H9 (cell line): ENCODE data around the gene IGLL5. TPM values are rescaled to one million over a fixed set of nuclear protein-coding genes. Genes with fewer than 3 reads are reported as not detected.

Source experiments
- DNase-seq: peaks from one replicate; pipeline ENCODE4 v3.0.0-alpha.2; 2017
- H2AFZ ChIP-seq: one replicate; pipeline ENCODE4 v1.6.1; 2013; ENCODE audit warnings: mild to moderate bottlenecking, low read length, control low read depth, moderate library complexity
- H2AK5ac ChIP-seq: 2 replicates; pipeline ENCODE4 v1.6.1; 2013; ENCODE audit warnings: low read length, control low read depth, mixed read lengths; ENCODE audit not compliant: insufficient read length
- H2BK120ac ChIP-seq: one replicate; pipeline ENCODE4 v1.6.1; 2013; ENCODE audit warnings: low read depth, mild to moderate bottlenecking, low read length, control low read depth, inconsistent platforms; ENCODE audit not compliant: poor library complexity, severe bottlenecking
- H2BK12ac ChIP-seq: 2 replicates; pipeline ENCODE4 v1.6.1; 2013; ENCODE audit warnings: low read length, control low read depth, mixed read lengths, low read depth; ENCODE audit not compliant: insufficient read length
- H2BK15ac ChIP-seq: 2 replicates; pipeline ENCODE4 v1.6.1; 2013; ENCODE audit warnings: low read depth, low read length, control low read depth
- H2BK20ac ChIP-seq: one replicate; pipeline ENCODE4 v1.6.1; 2013; ENCODE audit warnings: low read depth, mild to moderate bottlenecking, low read length, control low read depth, inconsistent platforms; ENCODE audit not compliant: poor library complexity, severe bottlenecking
- H2BK5ac ChIP-seq: 2 replicates; pipeline ENCODE4 v1.6.1; 2013; ENCODE audit warnings: low read length, control low read depth, mixed read lengths; ENCODE audit not compliant: insufficient read length
- H3K14ac ChIP-seq: 2 replicates; pipeline ENCODE4 v1.6.1; 2013; ENCODE audit warnings: low read length, control low read depth; ENCODE audit not compliant: insufficient read depth
- H3K18ac ChIP-seq: 2 replicates; pipeline ENCODE4 v1.6.1; 2013; ENCODE audit warnings: low read depth, mild to moderate bottlenecking, mixed read lengths, low read length, control low read depth; ENCODE audit not compliant: insufficient read length
- H3K23ac ChIP-seq: 2 replicates; pipeline ENCODE4 v1.6.1; 2013; ENCODE audit warnings: low read length, control low read depth, mixed read lengths, low read depth; ENCODE audit not compliant: insufficient read length
- H3K23me2 ChIP-seq: 2 replicates; pipeline ENCODE4 v1.6.1; 2013; ENCODE audit warnings: low read depth, mild to moderate bottlenecking, mixed read lengths, low read length, control low read depth; ENCODE audit not compliant: insufficient read length, poor library complexity, severe bottlenecking
- H3K27ac ChIP-seq: 2 replicates; pipeline ENCODE4 v1.5.1; 2013; ENCODE audit warnings: low read length, control low read depth, mixed read lengths, low read depth; ENCODE audit not compliant: insufficient read length
- H3K27me3 ChIP-seq: 2 replicates; pipeline ENCODE4 v1.6.1; 2013; ENCODE audit warnings: low read length, control low read depth, inconsistent platforms; ENCODE audit not compliant: insufficient read depth
- H3K4ac ChIP-seq: 2 replicates; pipeline ENCODE4 v1.6.1; 2013; ENCODE audit warnings: low read depth, mild to moderate bottlenecking, control low read depth, inconsistent platforms, low read length, moderate library complexity
- H3K4me1 ChIP-seq: 2 replicates; pipeline ENCODE4 v1.6.1; 2013; ENCODE audit warnings: low read length, control low read depth, inconsistent platforms; ENCODE audit not compliant: insufficient read depth
- H3K4me2 ChIP-seq: 2 replicates; pipeline ENCODE4 v1.6.1; 2013; ENCODE audit warnings: low read length, control low read depth, mixed read lengths; ENCODE audit not compliant: insufficient read length, insufficient read depth
- H3K56ac ChIP-seq: 2 replicates; pipeline ENCODE4 v1.6.1; 2013; ENCODE audit warnings: low read depth, mild to moderate bottlenecking, mixed read lengths, low read length, control low read depth; ENCODE audit not compliant: insufficient read length
- H3K79me1 ChIP-seq: 2 replicates; pipeline ENCODE4 v1.6.1; 2013; ENCODE audit warnings: low read depth, mild to moderate bottlenecking, moderate library complexity, low read length, control low read depth, inconsistent platforms; ENCODE audit not compliant: insufficient read depth, poor library complexity, severe bottlenecking
- H3K79me2 ChIP-seq: 2 replicates; pipeline ENCODE4 v1.6.1; 2013; ENCODE audit warnings: low read length, control low read depth, inconsistent platforms; ENCODE audit not compliant: insufficient read depth
- H3K9ac ChIP-seq: 2 replicates; pipeline ENCODE4 v1.6.1; 2013; ENCODE audit warnings: low read length, control low read depth, mixed read lengths; ENCODE audit not compliant: insufficient read length; ENCODE audit errors: extremely low read depth
- H3K9me3 ChIP-seq: one replicate; pipeline ENCODE4 v1.6.1; 2013; ENCODE audit warnings: low read depth, low read length, inconsistent platforms; ENCODE audit not compliant: control insufficient read depth
- H3T11ph ChIP-seq: one replicate; pipeline ENCODE4 v1.6.1; 2013; ENCODE audit warnings: mild to moderate bottlenecking, low read length, control low read depth, inconsistent platforms
- H4K20me1 ChIP-seq: one replicate; pipeline ENCODE4 v1.6.1; 2013; ENCODE audit not compliant: control insufficient read depth, insufficient read length, insufficient read depth
- H4K5ac ChIP-seq: 2 replicates; pipeline ENCODE4 v1.6.1; 2013; ENCODE audit warnings: low read depth, mild to moderate bottlenecking, mixed read lengths, low read length, control low read depth; ENCODE audit not compliant: insufficient read length
- H4K8ac ChIP-seq: replicated peaks from 2 replicates; pipeline ENCODE4 v1.6.1; 2013; ENCODE audit warnings: low read length, control low read depth, mixed read lengths, low read depth; ENCODE audit not compliant: insufficient read length
- H4K91ac ChIP-seq: 2 replicates; pipeline ENCODE4 v1.6.1; 2013; ENCODE audit warnings: low read depth, mild to moderate bottlenecking, moderate library complexity, mixed read lengths, low read length, control low read depth; ENCODE audit not compliant: insufficient read length
- H3K27ac Mint-ChIP-seq, 3 experiments: 2 replicates in 2 of 3; 3 replicates in 1 of 3; pipeline ENCODE4 v1.8.0; 2020 to 2021; ENCODE audit warnings: mixed read lengths in 3 of 3, mild to moderate bottlenecking in 1 of 3, moderate library complexity in 1 of 3
- H3K27me3 Mint-ChIP-seq: 2 replicates; pipeline ENCODE4 v1.8.0; 2021; ENCODE audit warnings: low read depth, mild to moderate bottlenecking, moderate library complexity, mixed read lengths
- H3K36me3 Mint-ChIP-seq, 3 experiments: 2 replicates in 2 of 3; 3 replicates in 1 of 3; pipeline ENCODE4 v1.8.0; 2020 to 2021; ENCODE audit warnings: low read depth in 3 of 3, mixed read lengths in 3 of 3; ENCODE audit not compliant: insufficient read depth in 1 of 3
- H3K4me1 Mint-ChIP-seq, 2 experiments: 2 replicates each; pipeline ENCODE4 v1.8.0; 2020; ENCODE audit warnings: mixed read lengths in 2 of 2
- H3K4me3 Mint-ChIP-seq, 2 experiments: 2 replicates in 1 of 2; 3 replicates in 1 of 2; pipeline ENCODE4 v1.8.0; 2020 to 2021; ENCODE audit warnings: mild to moderate bottlenecking in 2 of 2, mixed read lengths in 2 of 2, moderate library complexity in 1 of 2
- H3K9me3 Mint-ChIP-seq, 2 experiments: 2 replicates in 1 of 2; 3 replicates in 1 of 2; pipeline ENCODE4 v1.8.0; 2020; ENCODE audit warnings: mild to moderate bottlenecking in 2 of 2, mixed read lengths in 2 of 2, moderate library complexity in 1 of 2
- CTCF ChIP-seq: fragments of 200-600 bp; sonication (generic); conservative IDR thresholded peaks from 3 replicates; pipeline ENCODE4 v1.8.0; 2021; ENCODE audit warnings: antibody characterized with exemption, mild to moderate bottlenecking
- WGBS: extraction: QIAGEN DNeasy Blood & Tissue Kit; methylation state at CpG from one replicate; pipeline ENCODE4 v1.1.7; 2013; ENCODE audit warnings: missing lambda C conversion rate, low lambda C conversion rate, mixed read lengths; ENCODE audit not compliant: insufficient read length; ENCODE audit errors: extremely low coverage; 5-methylcytosine and 5-hydroxymethylcytosine counted together
- total RNA-seq: library from RNA; stranded (reverse); gene quantifications from 2 replicates; pipeline ENCODE4 v1.2.1, GENCODE V29; 2021

Gene IGLL5
- total RNA-seq, 1 experiment from 2014 or later = not detected

- H3K4me1 Mint-ChIP-seq = no peaks in the 10 kb centered on the region
- Histone ChIP-seq H3K23ac (no peak overlapping the region), H2AK5ac (no peak overlapping the region), H3K4ac (no peak overlapping the region), H3K79me2 (no peaks in the 10 kb centered on the region), H4K91ac (no peak overlapping the region), H2BK12ac (no peak overlapping the region), H3K27ac (no peak overlapping the region), H3T11ph (no peak overlapping the region), H3K4me1 (no peaks in the 10 kb centered on the region), H3K27me3 (peaks cover 4% of the 10 kb centered on the region; the same call in 1 of the 2 replicates), H2AFZ (no peak overlapping the region), H3K56ac (no peak overlapping the region), H4K8ac (no peak overlapping the region), H3K23me2 (no peaks in the 10 kb centered on the region), H2BK5ac (no peak overlapping the region), H4K20me1 (no peaks in the 10 kb centered on the region), H2BK15ac (no peak overlapping the region), H3K79me1 (no peaks in the 10 kb centered on the region), H2BK120ac (no peak overlapping the region), H3K18ac (no peak overlapping the region), H3K9me3 (no peaks in the 10 kb centered on the region), H3K14ac (no peak overlapping the region), H4K5ac (no peak overlapping the region), H3K4me2 (no peak overlapping the region), H3K9ac (no peak overlapping the region), H2BK20ac (no peak overlapping the region)
- no CpG with 5 or more reads among the region's 6 CpGs for WGBS
- DNase-seq = peak; percentile 61
- H3K9me3 Mint-ChIP-seq = no peaks in the 10 kb centered on the region
- TF ChIP-seq CTCF = no peak
- H3K27me3 Mint-ChIP-seq = peaks cover 97% of the 10 kb centered on the region
- no peaks in the 10 kb centered on the region for H3K36me3 Mint-ChIP-seq
- no peak overlapping the region for H3K4me3 Mint-ChIP-seq
- no peak overlapping the region for H3K27ac Mint-ChIP-seq
Measured at GRCh38 chr22:22882033-22882717, 5.4 kb upstream of the IGLL5 start.
